OCI-M2 (cell line): ENCODE data around the gene PANK4.
"Not testable (repeated sequence)": the region's sequence is repeated elsewhere in the genome, so short reads cannot be mapped to it uniquely, and the experiment has no call there.

Source experiments
- DNase-seq: peaks from one replicate; lab custom pipeline; 2025; ENCODE audit not compliant: unreplicated experiment; lab: John Stamatoyannopoulos, UW

Gene PANK4

GRCh38 chr1:2466958-2467554 is 59.3 kb downstream of the PANK4 start:
- no peak for DNase-seq

- no peak for DNase-seq
Observed at GRCh38 chr1:2466270-2466665, 60.1 kb downstream of the PANK4 start.

- no peak for DNase-seq
Observed at GRCh38 chr1:2465371-2466269, 60.8 kb downstream of the PANK4 start.

GRCh38 chr1:2463396-2463795 is 63.0 kb downstream of the PANK4 start:
- no peak for DNase-seq

- no peak for DNase-seq
Observed at GRCh38 chr1:2462819-2463218, 63.6 kb downstream of the PANK4 start.

- DNase-seq = no peak
Observed at GRCh38 chr1:2460996-2461751, 65.2 kb downstream of the PANK4 start.

GRCh38 chr1:2460203-2460602 is 66.2 kb downstream of the PANK4 start:
- DNase-seq = no peak

- no peak for DNase-seq
Observed at GRCh38 chr1:2459757-2460156, 66.6 kb downstream of the PANK4 start.

GRCh38 chr1:2459102-2459753 is 67.2 kb downstream of the PANK4 start:
- not testable (repeated sequence) for DNase-seq

- no peak for DNase-seq
Observed at GRCh38 chr1:2458687-2459086, 67.7 kb downstream of the PANK4 start.
